Naive thymus-derived CD8-positive, alpha-beta T cell (primary cell): ENCODE results near the gene CLCN5. TPM values are rescaled to one million over a fixed set of nuclear protein-coding genes. Genes with fewer than 3 reads are reported as not detected.
A peak's percentile ranks its signal among the peaks of the same experiment; 100 is the strongest.

ENCODE experiments used
- ATAC-seq, 2 donors: fragments of 150-1000 bp; cut with Tn5 transposase in 1 of 2; sonication (Bioruptor Pico), chemical (Tn5 transposase) in 1 of 2; 1 replicate in 1 of 2; 2 replicates in 1 of 2; pipeline ENCODE4 v1.10.0; 2021; ENCODE audit warnings: mild to moderate bottlenecking in 2 of 2, moderate library complexity in 2 of 2
- POLR2A ChIA-PET: fragments of 350-600 bp; sonication (Branson Sonifier 250); formaldehyde crosslinking; loops from one replicate; lab custom pipeline; 2021; ENCODE audit warnings: antibody characterized with exemption; lab: Charles Lee
- DNase-seq, 10 donors: peaks; one replicate each; pipeline versions ENCODE4 v3.0.0 to v3.0.0-alpha.2; 2020 to 2022
- H3K27ac Mint-ChIP-seq, 10 donors: one replicate each; pipeline ENCODE4 v1.8.0; 2020 to 2022; ENCODE audit warnings: mild to moderate bottlenecking in 10 of 10, mixed read lengths in 10 of 10, moderate library complexity in 4 of 10, inconsistent platforms in 1 of 10
- H3K27me3 Mint-ChIP-seq, 5 donors: one replicate each; pipeline ENCODE4 v1.8.0; 2021 to 2022; ENCODE audit warnings: mixed read lengths in 5 of 5
- H3K36me3 Mint-ChIP-seq, 3 donors: one replicate each; pipeline ENCODE4 v1.8.0; 2020 to 2022; ENCODE audit warnings: mixed read lengths in 3 of 3, mild to moderate bottlenecking in 2 of 3, inconsistent platforms in 1 of 3
- H3K4me1 Mint-ChIP-seq, 4 donors: one replicate each; pipeline ENCODE4 v1.8.0; 2021 to 2022; ENCODE audit warnings: mixed read lengths in 4 of 4
- H3K4me3 Mint-ChIP-seq, 10 donors: one replicate each; pipeline ENCODE4 v1.8.0; 2020 to 2022; ENCODE audit warnings: mild to moderate bottlenecking in 10 of 10, mixed read lengths in 10 of 10, moderate library complexity in 6 of 10, inconsistent platforms in 1 of 10
- H3K9me3 Mint-ChIP-seq, 9 donors: one replicate each; pipeline ENCODE4 v1.8.0; 2020 to 2022; ENCODE audit warnings: mixed read lengths in 9 of 9, mild to moderate bottlenecking in 3 of 9, inconsistent platforms in 1 of 9, moderate library complexity in 1 of 9
- polyA plus RNA-seq, 3 donors: library from polyadenylated mRNA; unstranded; fragments of 300-500 nt; fragmentation: Illumina TruSeq; gene quantifications; one replicate each; pipeline ENCODE4 v1.2.3, GENCODE V29; 2021
- total RNA-seq, 8 experiments: library from RNA in 2 of 8; stranded (reverse) in 2 of 8; gene quantifications; one replicate each; pipeline ENCODE4 v1.2.3 and lab custom pipeline; 2021 to 2026

CLCN5 gene
- total RNA-seq (1 to 10 TPM; 1.5 to 2.5 TPM), polyA plus RNA-seq (1 to 10 TPM in 1 of 3 donors, under 1 TPM in 2; 0.72 to 1.1 (median 0.92) TPM), total RNA-seq (lab: John Stamatoyannopoulos, UW) (3.4 to 10.4 (median 6.5) reads per million in 6 experiments)

- POLR2A ChIA-PET = interaction anchor here (1.0 to 2.2 kb wide), 2 partner anchors 14 to 44 kb away, joined by 3 to 7 read pairs; partner anchors contain the start of gene USP27X
- peak; percentile 81 to 97 (median 93) for DNase-seq
These were observed at the start of gene CLCN5 for GRCh38 chrX:49922291-49923241. Gene CLCN5, plus strand, starts transcription at chrX:49922596. Its CDS starts 2,703 bp downstream, at chrX:49925299.

GRCh38 chrX:49876750-49877149 lies 45.6 kb upstream of the CLCN5 start:
- POLR2A ChIA-PET = interaction anchor here (0.5 kb wide), 1 partner anchor 328 kb away, joined by 4 read pairs; the partner anchor contains the start of gene CCNB3
- Mint-ChIP-seq H3K27ac (peak overlapping the region in 6 of 10 donors; percentile 60 to 89 (median 80)), H3K4me1 (peaks cover 3 to 26% (median 17%) of the 10 kb centered on the region in 4 donors), H3K36me3 (peaks cover 0 to 2% (median 0%) of the 10 kb centered on the region in 3 donors), H3K4me3 (peak overlapping the region in 4 of 10 donors; percentile 7 to 75 (median 47)), H3K27me3 (no peaks in the 10 kb centered on the region), H3K9me3 (no peaks in the 10 kb centered on the region)
- ATAC-seq (no peak), DNase-seq (peak in 5 of 10 donors; percentile 6 to 33 (median 23))

More at GRCh38 chrX:49922291-49923241, at the start of gene CLCN5:
- Mint-ChIP-seq H3K4me1 (peaks cover 0 to 12% (median 5%) of the 10 kb centered on the region in 4 donors), H3K4me3 (peak within 1 kb of the TSS; percentile 75 to 87 (median 83)), H3K27me3 (no peaks in the 10 kb centered on the region), H3K27ac (peak within 1 kb of the TSS in 9 of 10 donors; percentile 16 to 83 (median 54)), H3K9me3 (no peaks in the 10 kb centered on the region), H3K36me3 (no peaks in the 10 kb centered on the region)
- peak; percentile 93 to 97 for ATAC-seq

GRCh38 chrX:49877397-49878101 lies 44.8 kb upstream of the CLCN5 start:
- POLR2A ChIA-PET = interaction anchor here (0.5 kb wide), 1 partner anchor 327 kb away, joined by 4 read pairs; the partner anchor contains the start of gene CCNB3
- H3K27me3 Mint-ChIP-seq = no peaks in the 10 kb centered on the region
- peaks cover 0 to 2% (median 0%) of the 10 kb centered on the region in 3 donors for H3K36me3 Mint-ChIP-seq
- no peaks in the 10 kb centered on the region for H3K9me3 Mint-ChIP-seq
- H3K27ac Mint-ChIP-seq = peak overlapping the region in 7 of 10 donors; percentile 47 to 74 (median 69)
- DNase-seq (no peak), ATAC-seq (no peak)
- H3K4me1 Mint-ChIP-seq = peaks cover 5 to 31% (median 21%) of the 10 kb centered on the region in 4 donors
- H3K4me3 Mint-ChIP-seq = peak overlapping the region in 1 of 10 donors; percentile 14

- H3K4me1 Mint-ChIP-seq = peaks cover 5 to 36% (median 24%) of the 10 kb centered on the region in 4 donors
- H3K9me3 Mint-ChIP-seq = no peaks in the 10 kb centered on the region
- peaks cover 0 to 2% (median 0%) of the 10 kb centered on the region in 3 donors for H3K36me3 Mint-ChIP-seq
- H3K4me3 Mint-ChIP-seq = peak overlapping the region in 9 of 10 donors; percentile 75 to 89 (median 79)
- H3K27ac Mint-ChIP-seq = peak overlapping the region in 8 of 10 donors; percentile 47 to 89 (median 87)
- POLR2A ChIA-PET = interaction anchor here (2.0 kb wide), 1 partner anchor 44 kb away, joined by 7 read pairs; the partner anchor contains the start of gene CLCN5
- DNase-seq (no peak), ATAC-seq (no peak)
- H3K27me3 Mint-ChIP-seq = no peaks in the 10 kb centered on the region
These were observed 44.1 kb upstream of the CLCN5 start for GRCh38 chrX:49878128-49878833.

GRCh38 chrX:49878834-49879655 lies 43.4 kb upstream of the CLCN5 start, which contains the start of gene USP27X:
Gene USP27X, plus strand, starts transcription at chrX:49879484. Its CDS starts 824 bp downstream, at chrX:49880308.
- POLR2A ChIA-PET = interaction anchor here (0.5 to 2.0 kb wide), 3 partner anchors 43 to 713 kb away, joined by 3 to 7 read pairs (median 4); partner anchors contain the start of gene CLCN5
- H3K36me3 Mint-ChIP-seq = peaks cover 0 to 2% (median 0%) of the 10 kb centered on the region in 3 donors
- H3K9me3 Mint-ChIP-seq = no peaks in the 10 kb centered on the region

DNA sequence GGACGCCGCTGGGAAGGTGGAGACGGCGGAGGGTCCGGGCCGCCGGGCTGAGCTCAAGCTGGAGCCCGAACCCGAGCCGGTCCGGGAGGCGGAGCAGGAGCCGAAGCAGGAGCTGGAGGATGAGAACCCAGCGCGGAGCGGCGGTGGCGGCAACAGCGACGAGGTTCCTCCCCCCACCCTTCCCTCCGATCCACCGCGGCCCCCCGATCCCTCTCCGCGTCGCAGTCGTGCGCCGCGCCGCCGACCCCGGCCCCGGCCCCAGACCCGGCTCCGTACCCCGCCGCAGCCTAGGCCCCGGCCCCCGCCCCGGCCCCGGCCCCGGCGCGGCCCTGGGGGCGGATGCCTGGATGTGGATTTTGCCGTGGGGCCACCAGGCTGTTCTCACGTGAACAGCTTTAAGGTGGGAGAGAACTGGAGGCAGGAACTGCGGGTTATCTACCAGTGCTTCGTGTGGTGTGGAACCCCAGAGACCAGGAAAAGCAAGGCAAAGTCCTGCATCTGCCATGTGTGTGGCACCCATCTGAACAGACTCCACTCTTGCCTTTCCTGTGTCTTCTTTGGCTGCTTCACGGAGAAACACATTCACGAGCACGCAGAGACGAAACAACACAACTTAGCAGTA lies 42.6 kb upstream of the CLCN5 start:
- no peaks in the 10 kb centered on the region for H3K27me3 Mint-ChIP-seq
- POLR2A ChIA-PET = interaction anchor here (2.0 kb wide), 1 partner anchor 43 kb away, joined by 7 read pairs; the partner anchor contains the start of gene CLCN5
- H3K9me3 Mint-ChIP-seq = no peaks in the 10 kb centered on the region
- peak overlapping the region in 9 of 10 donors; percentile 71 to 90 (median 85) for H3K27ac Mint-ChIP-seq
- peaks cover 8 to 43% (median 31%) of the 10 kb centered on the region in 4 donors for H3K4me1 Mint-ChIP-seq
- DNase-seq (peak in 1 of 10 donors; percentile 21), ATAC-seq (peak; percentile 26 to 31)
- peaks cover 0 to 5% (median 0%) of the 10 kb centered on the region in 3 donors for H3K36me3 Mint-ChIP-seq
- H3K4me3 Mint-ChIP-seq = peak overlapping the region; percentile 76 to 90 (median 84)

More at GRCh38 chrX:49878834-49879655, 43.4 kb upstream of the CLCN5 start, which contains the start of gene USP27X:
- H3K27ac Mint-ChIP-seq = peak within 1 kb of the TSS in 9 of 10 donors; percentile 71 to 90 (median 87)
- H3K4me3 Mint-ChIP-seq = peak within 1 kb of the TSS; percentile 76 to 90 (median 84)
- ATAC-seq = peak; percentile 84 to 87
- peaks cover 5 to 39% (median 26%) of the 10 kb centered on the region in 4 donors for H3K4me1 Mint-ChIP-seq
- H3K27me3 Mint-ChIP-seq = no peaks in the 10 kb centered on the region
- peak; percentile 66 to 87 (median 76) for DNase-seq

- no peak overlapping the region for H3K27ac Mint-ChIP-seq
- H3K4me3 Mint-ChIP-seq = peak overlapping the region in 8 of 10 donors; percentile 8 to 85 (median 28)
- H3K27me3 Mint-ChIP-seq = no peaks in the 10 kb centered on the region
- no peak for ATAC-seq
- DNase-seq = no peak
- H3K9me3 Mint-ChIP-seq = no peaks in the 10 kb centered on the region
- H3K4me1 Mint-ChIP-seq = peaks cover 8 to 43% (median 31%) of the 10 kb centered on the region in 4 donors
- H3K36me3 Mint-ChIP-seq = peaks cover 0 to 5% (median 0%) of the 10 kb centered on the region in 3 donors
- POLR2A ChIA-PET = no interaction called here
These were observed 41.7 kb upstream of the CLCN5 start for GRCh38 chrX:49880668-49881067.

- POLR2A ChIA-PET = no interaction called here
- H3K27me3 Mint-ChIP-seq = peaks cover 0 to 3% (median 0%) of the 10 kb centered on the region in 5 donors
- H3K4me1 Mint-ChIP-seq = peaks cover 8 to 34% (median 27%) of the 10 kb centered on the region in 4 donors
- DNase-seq (peak; percentile 12 to 63 (median 40)), ATAC-seq (peak; percentile 17 to 18)
- H3K27ac Mint-ChIP-seq = peak overlapping the region in 1 of 10 donors; percentile 47
- no peaks in the 10 kb centered on the region for H3K9me3 Mint-ChIP-seq
- H3K4me3 Mint-ChIP-seq = peak overlapping the region in 1 of 10 donors; percentile 4
- peaks cover 0 to 6% (median 0%) of the 10 kb centered on the region in 3 donors for H3K36me3 Mint-ChIP-seq
These were observed 38.0 kb upstream of the CLCN5 start for GRCh38 chrX:49884290-49884862.

DNA sequence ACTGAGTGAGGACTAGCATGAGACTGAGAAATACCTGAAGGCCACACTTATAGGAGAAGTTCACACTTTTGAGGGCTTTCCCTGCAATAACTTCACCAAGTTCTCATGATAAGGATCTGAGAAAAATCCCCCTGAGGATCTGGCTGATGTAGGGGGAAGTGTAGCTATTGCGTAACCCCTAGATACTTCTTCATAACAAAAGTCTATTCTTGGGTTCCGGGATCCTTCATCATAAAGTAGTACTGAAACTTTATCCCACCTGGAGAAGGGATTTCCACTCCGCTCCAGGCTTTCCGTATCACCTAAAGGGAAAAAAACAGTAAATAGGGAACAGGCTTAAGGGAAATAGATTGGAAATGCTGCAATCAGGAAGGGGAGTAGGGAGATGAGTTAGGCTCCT lies 29.9 kb upstream of the CLCN5 start:
- Mint-ChIP-seq H3K27ac (no peak overlapping the region), H3K27me3 (peaks cover 9 to 11% (median 10%) of the 10 kb centered on the region in 5 donors)
- ATAC-seq = no peak

DNA sequence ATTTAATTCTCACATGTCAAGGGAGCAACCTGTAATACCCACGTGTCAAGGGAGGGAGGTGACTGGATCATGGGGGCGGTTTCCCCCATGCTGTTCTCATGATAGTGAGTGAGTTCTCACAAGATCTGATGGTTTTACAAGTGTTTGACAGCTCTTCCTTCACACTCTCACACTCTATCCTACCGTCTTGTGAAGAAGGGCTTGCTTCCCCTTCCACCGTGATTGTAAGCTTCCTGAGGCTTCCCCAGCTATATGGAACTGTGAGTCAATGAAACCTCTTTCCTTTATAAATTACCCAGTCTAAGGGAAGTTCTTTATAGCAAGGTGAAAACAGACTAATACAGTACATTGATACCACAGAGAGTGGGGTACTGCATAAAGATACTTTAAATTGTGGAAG lies 25.4 kb upstream of the CLCN5 start:
- POLR2A ChIA-PET = no interaction called here
- Mint-ChIP-seq H3K27ac (no peak overlapping the region), H3K4me3 (no peak overlapping the region), H3K27me3 (peaks cover 10 to 22% (median 13%) of the 10 kb centered on the region in 5 donors), H3K9me3 (peaks cover 0 to 25% (median 11%) of the 10 kb centered on the region in 9 donors), H3K36me3 (peaks cover 2 to 12% (median 12%) of the 10 kb centered on the region in 3 donors), H3K4me1 (no peaks in the 10 kb centered on the region)
- DNase-seq = no peak
- ATAC-seq = no peak

More for the DNA sequence above, 29.9 kb upstream of the CLCN5 start:
- H3K36me3 Mint-ChIP-seq = peaks cover 2 to 11% (median 9%) of the 10 kb centered on the region in 3 donors
- DNase-seq = no peak
- peaks cover 0 to 17% (median 6%) of the 10 kb centered on the region in 9 donors for H3K9me3 Mint-ChIP-seq
- POLR2A ChIA-PET = no interaction called here
- H3K4me3 Mint-ChIP-seq = no peak overlapping the region
- no peaks in the 10 kb centered on the region for H3K4me1 Mint-ChIP-seq
